Testis (tissue), 5 donors: ENCODE measurements around the gene CT47C1. TPM values are rescaled to one million over a fixed set of nuclear protein-coding genes. Genes with fewer than 3 reads are reported as not detected.
"Not testable (repeated sequence)": the region's sequence is repeated elsewhere in the genome, so short reads cannot be mapped to it uniquely, and the experiment has no call there.

Source experiments
- DNase-seq: peaks from one replicate; pipeline ENCODE4 v3.0.0-alpha.2; 2019
- H3K27ac ChIP-seq, 2 donors: fragments of 200-600 bp; sonication (generic); one replicate each; pipeline ENCODE4 v1.5.1; 2019
- H3K27me3 ChIP-seq: fragments of 200-600 bp; sonication (generic); one replicate; pipeline ENCODE4 v1.5.1; 2019
- H3K36me3 ChIP-seq: fragments of 200-600 bp; sonication (generic); one replicate; pipeline ENCODE4 v1.5.1; 2017; ENCODE audit warnings: low read depth; ENCODE audit errors: missing control alignments
- H3K4me1 ChIP-seq: fragments of 200-600 bp; sonication (generic); one replicate; pipeline ENCODE4 v1.5.1; 2019
- H3K4me3 ChIP-seq, 2 donors: fragments of 200-600 bp; sonication (generic); one replicate each; pipeline ENCODE4 v1.5.1; 2017 to 2019
- H3K9me3 ChIP-seq: fragments of 200-600 bp; sonication (generic); one replicate; pipeline ENCODE4 v1.5.1; 2017
- POLR2A ChIP-seq: fragments of 450-650 bp; IDR thresholded peaks from one replicate; pipeline ENCODE4 v1.6.1; 2017; ENCODE audit warnings: antibody characterized with exemption, mild to moderate bottlenecking, moderate library complexity
- WGBS, 2 donors: methylation state at CpG; one replicate each; pipeline ENCODE4 v1.1.5; 2018; 5-methylcytosine and 5-hydroxymethylcytosine counted together
- intact Hi-C: fragments of 100-400 bp; cut with DNase I; formaldehyde crosslinking; loops from one replicate; pipeline ENCODE4 v1.15.1; 2023; ENCODE audit warnings: low total_unique reads
- long read RNA-seq, 2 donors: transcript quantifications; one replicate each; lab custom pipeline, GENCODE V29; 2026
- polyA plus RNA-seq: library from polyadenylated mRNA; stranded (reverse); fragments of 350-450 nt; fragmentation: Illumina TruSeq; extraction: RNeasy Lipid Tissue Mini Kit (QIAGEN cat#74804); gene quantifications from one replicate; pipeline ENCODE4 v1.2.3, GENCODE V29; 2014; ENCODE audit warnings: low read depth, low replicate concordance; ENCODE audit not compliant: insufficient read depth
- total RNA-seq, 2 donors: library from RNA; depleted of rRNA; stranded (reverse); fragments of >200 nt; gene quantifications; one replicate each; pipeline ENCODE4 v1.2.3, GENCODE V29; 2016
- TF ChIP-seq, protein P1 (sequence below), 3 experiments: fragments of 450-650 bp in 2 of 3; fragments of 200-600 bp in 1 of 3; sonication (generic) in 1 of 3; IDR thresholded peaks; one replicate each; pipeline ENCODE4 v1.5.1; 2016 to 2019; ENCODE audit warnings: antibody characterized with exemption in 3 of 3, mild to moderate bottlenecking in 2 of 3, moderate library complexity in 1 of 3

CT47C1 gene
- total RNA-seq (10 to 100 TPM in 1 of 2 donors, 1 to 10 TPM in 1; 4.2 to 13.4 TPM), polyA plus RNA-seq (3.8 TPM)
- long read RNA-seq, donor 1: 0 reads
- long read RNA-seq, donor 2: 0 reads

DNA sequence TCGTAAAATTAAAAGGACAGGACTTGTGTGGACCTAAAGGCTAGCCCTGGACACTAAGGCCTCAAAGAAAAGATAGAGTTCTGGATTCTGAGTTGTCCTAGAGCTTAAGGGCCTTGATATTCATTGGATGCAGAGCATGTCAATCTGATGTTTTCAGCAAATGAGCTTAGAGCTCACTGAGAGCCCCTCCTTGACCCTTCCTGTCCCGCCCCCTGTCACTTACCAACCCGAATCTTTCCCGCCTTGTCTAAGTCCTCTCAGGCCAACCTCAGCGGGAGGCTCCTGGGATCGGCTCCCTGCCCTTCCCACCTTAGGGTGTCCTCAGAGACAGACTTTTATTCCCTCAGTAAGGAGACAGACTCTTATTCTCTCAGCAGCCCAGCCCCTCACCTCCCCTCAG lies at the start of gene CT47C1:
Gene CT47C1 (plus strand): TSS at position 250 of the 400 bp plus-strand sequence. CDS start 233 bp downstream, outside the sequence.
- TF ChIP-seq, protein P1, sequence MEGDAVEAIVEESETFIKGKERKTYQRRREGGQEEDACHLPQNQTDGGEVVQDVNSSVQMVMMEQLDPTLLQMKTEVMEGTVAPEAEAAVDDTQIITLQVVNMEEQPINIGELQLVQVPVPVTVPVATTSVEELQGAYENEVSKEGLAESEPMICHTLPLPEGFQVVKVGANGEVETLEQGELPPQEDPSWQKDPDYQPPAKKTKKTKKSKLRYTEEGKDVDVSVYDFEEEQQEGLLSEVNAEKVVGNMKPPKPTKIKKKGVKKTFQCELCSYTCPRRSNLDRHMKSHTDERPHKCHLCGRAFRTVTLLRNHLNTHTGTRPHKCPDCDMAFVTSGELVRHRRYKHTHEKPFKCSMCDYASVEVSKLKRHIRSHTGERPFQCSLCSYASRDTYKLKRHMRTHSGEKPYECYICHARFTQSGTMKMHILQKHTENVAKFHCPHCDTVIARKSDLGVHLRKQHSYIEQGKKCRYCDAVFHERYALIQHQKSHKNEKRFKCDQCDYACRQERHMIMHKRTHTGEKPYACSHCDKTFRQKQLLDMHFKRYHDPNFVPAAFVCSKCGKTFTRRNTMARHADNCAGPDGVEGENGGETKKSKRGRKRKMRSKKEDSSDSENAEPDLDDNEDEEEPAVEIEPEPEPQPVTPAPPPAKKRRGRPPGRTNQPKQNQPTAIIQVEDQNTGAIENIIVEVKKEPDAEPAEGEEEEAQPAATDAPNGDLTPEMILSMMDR (IDR thresholded peaks at IDR 0.05): no peak
- no peak for TF ChIP-seq POLR2A
- WGBS, 2 donors: 75 to 84% methylated on average over 6 of the region's 6 CpGs
- Histone ChIP-seq H3K27ac (no peak within 1 kb of the TSS), H3K4me3 (peak within 1 kb of the TSS in 1 of 2 donors; percentile 23), H3K4me1 (no peaks in the 10 kb centered on the region), H3K9me3 (no peaks in the 10 kb centered on the region), H3K36me3 (no peaks in the 10 kb centered on the region), H3K27me3 (no peaks in the 10 kb centered on the region)
- peak; percentile 26 for DNase-seq
- intact Hi-C loops: loop anchor here (5.0 kb wide), 1 partner anchor 65 kb away; no protein-coding TSS in a partner anchor

GRCh38 chrX:119025900-119026299 lies 46.9 kb upstream of the CT47C1 start:
- no peak overlapping the region for H3K4me3 ChIP-seq
- H3K36me3 ChIP-seq: no peaks in the 10 kb centered on the region
- no peak overlapping the region for H3K27ac ChIP-seq
- DNase-seq: no peak
- WGBS, 2 donors: 82 to 100% methylated on average over 5 of the region's 5 CpGs
- TF ChIP-seq, protein P1 (IDR thresholded peaks at IDR 0.05): no peak
- TF ChIP-seq POLR2A: no peak
- H3K9me3 ChIP-seq: no peaks in the 10 kb centered on the region
- H3K4me1 ChIP-seq: no peaks in the 10 kb centered on the region
- intact Hi-C loops: no loop called here
- no peaks in the 10 kb centered on the region for H3K27me3 ChIP-seq

DNA sequence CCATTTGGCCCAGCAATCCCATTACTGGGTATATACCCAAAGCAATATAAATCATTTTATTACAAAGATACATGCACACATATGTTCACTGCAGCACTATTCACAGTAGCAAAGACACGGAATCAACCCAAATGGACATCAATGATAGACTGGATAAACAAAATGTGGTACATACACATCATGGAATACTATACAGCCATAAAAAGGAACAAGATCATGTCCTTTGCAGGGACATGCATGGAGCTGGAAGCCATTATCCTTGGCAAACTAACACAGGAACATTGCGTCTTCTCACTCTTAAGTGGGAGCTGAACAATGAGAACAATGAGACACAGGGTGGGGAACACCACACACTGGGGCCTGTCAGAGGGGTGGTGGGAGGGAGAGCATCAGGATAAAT lies 46.4 kb upstream of the CT47C1 start:
- H3K27me3 ChIP-seq, H3K4me3 ChIP-seq, intact Hi-C loops, H3K27ac ChIP-seq, H3K9me3 ChIP-seq, H3K36me3 ChIP-seq, DNase-seq, H3K4me1 ChIP-seq: not testable (repeated sequence)
- WGBS, 2 donors: 94 to 100% methylated on average over 2 of the region's 2 CpGs

- H3K27me3 ChIP-seq, intact Hi-C loops, DNase-seq, H3K4me3 ChIP-seq, H3K36me3 ChIP-seq, H3K9me3 ChIP-seq, H3K4me1 ChIP-seq, H3K27ac ChIP-seq: not testable (repeated sequence)
- 88 to 98% methylated on average over 7 to 21 of the region's 28 CpGs for WGBS, 2 donors
Measured at GRCh38 chrX:119027960-119028732, 44.6 kb upstream of the CT47C1 start.

GRCh38 chrX:119028733-119029330 lies 44.0 kb upstream of the CT47C1 start:
- WGBS, 2 donors: 20 to 70% methylated on average over 1 of the region's 1 CpG
- no peak for TF ChIP-seq POLR2A
- TF ChIP-seq, protein P1 (IDR thresholded peaks at IDR 0.05): no peak
- Histone ChIP-seq H3K27me3 (no peaks in the 10 kb centered on the region), H3K4me1 (no peaks in the 10 kb centered on the region), H3K27ac (no peak overlapping the region), H3K9me3 (no peaks in the 10 kb centered on the region), H3K36me3 (no peaks in the 10 kb centered on the region), H3K4me3 (no peak overlapping the region)
- DNase-seq: no peak
- intact Hi-C loops: no loop called here

DNA sequence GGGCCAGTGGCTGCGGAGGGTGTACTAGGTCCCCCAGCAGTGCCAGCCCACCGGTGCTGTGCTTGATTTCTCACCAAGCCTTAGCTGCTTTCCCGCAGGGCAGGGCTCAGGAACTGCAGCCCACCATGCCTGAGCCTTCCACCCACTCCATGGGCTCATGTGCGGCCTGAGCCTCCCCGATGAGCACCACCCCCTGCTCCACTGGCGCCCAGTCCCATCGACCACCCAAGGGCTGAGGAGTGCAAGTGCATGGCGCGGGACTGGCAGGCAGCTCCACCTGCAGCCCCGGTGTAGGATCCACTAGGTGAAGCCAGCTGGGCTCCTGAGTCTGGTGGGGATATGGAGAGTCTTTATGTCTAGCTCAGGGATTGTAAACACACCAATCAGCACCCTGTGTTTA lies 43.1 kb upstream of the CT47C1 start:
- no CpG with 5 or more reads among the region's 10 CpGs for WGBS, 2 donors
- H3K4me1 ChIP-seq, intact Hi-C loops: not testable (repeated sequence)

More for the DNA sequence above, 43.1 kb upstream of the CT47C1 start:
- not testable (repeated sequence) for H3K9me3 ChIP-seq, H3K36me3 ChIP-seq, DNase-seq, H3K27me3 ChIP-seq, H3K4me3 ChIP-seq, H3K27ac ChIP-seq
